Breast epithelium (tissue), 3 donors: ENCODE results near the gene SLC44A4.

Experiments used
- POLR2A ChIP-seq: fragments of 450-650 bp; IDR thresholded peaks from one replicate; pipeline ENCODE4 v1.6.1; 2016; ENCODE audit warnings: antibody characterized with exemption, mild to moderate bottlenecking, moderate library complexity
- POLR2AphosphoS5 ChIP-seq, 3 donors: sonication (generic); formaldehyde crosslinking; IDR thresholded peaks; one replicate each; pipeline ENCODE4 v1.6.1; 2017; ENCODE audit warnings: antibody characterized with exemption in 3 of 3
- TF ChIP-seq, protein P1 (sequence below), 3 donors: fragments of 450-650 bp; IDR thresholded peaks; one replicate each; pipeline ENCODE4 v1.5.1; 2016 to 2017; ENCODE audit warnings: antibody characterized with exemption in 3 of 3, mild to moderate bottlenecking in 3 of 3, moderate library complexity in 3 of 3

DNA sequence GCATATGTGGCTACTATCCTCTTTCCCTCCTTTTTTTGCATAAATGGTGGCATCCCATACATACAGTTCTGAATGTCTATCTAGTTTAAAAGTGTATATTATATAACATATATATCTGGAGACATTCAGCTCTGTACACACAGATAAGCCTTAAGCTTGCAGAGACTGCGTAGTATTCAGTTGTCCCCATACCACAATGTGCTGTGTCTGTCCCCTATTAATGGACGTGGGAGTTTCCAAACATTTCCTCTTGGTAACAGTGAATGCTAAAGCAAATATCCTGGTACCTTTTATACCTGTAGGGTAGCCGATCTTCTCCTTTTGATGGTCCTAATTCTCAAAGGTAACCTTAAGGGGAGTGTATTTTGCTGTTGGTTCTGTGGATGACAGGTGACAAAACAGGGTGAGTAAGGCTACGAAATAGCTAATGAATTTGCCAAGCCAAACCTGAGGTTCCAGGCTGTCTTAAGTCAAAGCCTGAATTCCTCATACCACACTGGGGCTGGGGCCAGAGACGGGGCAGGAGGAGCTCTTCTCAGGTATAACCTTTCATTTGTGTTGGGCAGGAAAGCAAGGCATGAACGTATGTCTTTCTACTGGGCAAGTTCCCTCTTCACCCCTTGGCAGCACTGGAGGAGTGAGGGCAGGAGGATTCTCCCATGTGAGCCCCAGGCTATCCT is 41.0 kb upstream of the SLC44A4 start:
- TF ChIP-seq, protein P1, sequence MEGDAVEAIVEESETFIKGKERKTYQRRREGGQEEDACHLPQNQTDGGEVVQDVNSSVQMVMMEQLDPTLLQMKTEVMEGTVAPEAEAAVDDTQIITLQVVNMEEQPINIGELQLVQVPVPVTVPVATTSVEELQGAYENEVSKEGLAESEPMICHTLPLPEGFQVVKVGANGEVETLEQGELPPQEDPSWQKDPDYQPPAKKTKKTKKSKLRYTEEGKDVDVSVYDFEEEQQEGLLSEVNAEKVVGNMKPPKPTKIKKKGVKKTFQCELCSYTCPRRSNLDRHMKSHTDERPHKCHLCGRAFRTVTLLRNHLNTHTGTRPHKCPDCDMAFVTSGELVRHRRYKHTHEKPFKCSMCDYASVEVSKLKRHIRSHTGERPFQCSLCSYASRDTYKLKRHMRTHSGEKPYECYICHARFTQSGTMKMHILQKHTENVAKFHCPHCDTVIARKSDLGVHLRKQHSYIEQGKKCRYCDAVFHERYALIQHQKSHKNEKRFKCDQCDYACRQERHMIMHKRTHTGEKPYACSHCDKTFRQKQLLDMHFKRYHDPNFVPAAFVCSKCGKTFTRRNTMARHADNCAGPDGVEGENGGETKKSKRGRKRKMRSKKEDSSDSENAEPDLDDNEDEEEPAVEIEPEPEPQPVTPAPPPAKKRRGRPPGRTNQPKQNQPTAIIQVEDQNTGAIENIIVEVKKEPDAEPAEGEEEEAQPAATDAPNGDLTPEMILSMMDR (IDR thresholded peaks at IDR 0.05): no peak
- no peak for TF ChIP-seq POLR2A
- TF ChIP-seq POLR2AphosphoS5 (IDR thresholded peaks at IDR 0.05): no peak
